HepG2 (cell line): ENCODE results near the gene CBX2. TPM values are rescaled to one million over a fixed set of nuclear protein-coding genes. Genes with fewer than 3 reads are reported as not detected.

ENCODE experiments used
- GATAD1 ChIP-seq: IDR thresholded peaks from 2 replicates; pipeline ENCODE4 v1.6.1; 2016; ENCODE audit warnings: missing genetic modification reagents, missing compliant biosample characterization
- GFI1 ChIP-seq: sonication (generic); formaldehyde crosslinking; IDR thresholded peaks from 2 replicates; pipeline ENCODE4 v1.5.0; 2020; ENCODE audit warnings: missing genetic modification reagents, mild to moderate bottlenecking, borderline replicate concordance
- HMG20B ChIP-seq: conservative IDR thresholded peaks from 2 replicates; pipeline ENCODE4 v1.6.1; 2016; ENCODE audit warnings: missing genetic modification reagents, missing compliant biosample characterization
- HOXD1 ChIP-seq: sonication (generic); formaldehyde crosslinking; IDR thresholded peaks from 2 replicates; pipeline ENCODE4 v1.5.0; 2020; ENCODE audit warnings: missing genetic modification reagents
- KLF11 ChIP-seq: IDR thresholded peaks from 2 replicates; pipeline ENCODE4 v1.6.1; 2016; ENCODE audit warnings: missing compliant biosample characterization
- PAWR ChIP-seq: sonication (generic); formaldehyde crosslinking; IDR thresholded peaks from 2 replicates; pipeline ENCODE4 v1.4.0; 2020; ENCODE audit warnings: missing genetic modification reagents, mild to moderate bottlenecking, borderline replicate concordance
- SP140L ChIP-seq: sonication (generic); formaldehyde crosslinking; IDR thresholded peaks from 2 replicates; pipeline ENCODE4 v1.4.0; 2020; ENCODE audit warnings: missing genetic modification reagents, borderline replicate concordance
- STAT5B ChIP-seq: sonication (generic); formaldehyde crosslinking; IDR thresholded peaks from 2 replicates; pipeline ENCODE4 v1.4.0; 2020; ENCODE audit warnings: missing genetic modification reagents
- TBP ChIP-seq: sonication (generic); formaldehyde crosslinking; IDR thresholded peaks from 2 replicates; pipeline ENCODE4 v1.5.0; 2020; ENCODE audit warnings: missing genetic modification reagents
- THYN1 ChIP-seq: sonication (generic); formaldehyde crosslinking; IDR thresholded peaks from 2 replicates; pipeline ENCODE4 v1.8.1; 2023; ENCODE audit warnings: low read depth, mild to moderate bottlenecking, moderate library complexity, missing genetic modification reagents, borderline replicate concordance
- ZFY ChIP-seq: sonication (generic); formaldehyde crosslinking; IDR thresholded peaks from 2 replicates; pipeline ENCODE4 v1.4.0; 2020; ENCODE audit warnings: missing genetic modification reagents
- ZNF501 ChIP-seq: sonication (generic); formaldehyde crosslinking; IDR thresholded peaks from 2 replicates; pipeline ENCODE4 v1.5.1; 2020; ENCODE audit warnings: mild to moderate bottlenecking, moderate library complexity, missing genetic modification reagents
- ZNF564 ChIP-seq: sonication (generic); formaldehyde crosslinking; IDR thresholded peaks from 2 replicates; pipeline ENCODE4 v1.8.1; 2023; ENCODE audit warnings: mild to moderate bottlenecking, missing genetic modification reagents
- ZNF619 ChIP-seq: sonication (generic); formaldehyde crosslinking; IDR thresholded peaks from 2 replicates; pipeline ENCODE4 v1.4.0; 2020; ENCODE audit warnings: mild to moderate bottlenecking, missing genetic modification reagents
- ZNF768 ChIP-seq: sonication (generic); formaldehyde crosslinking; IDR thresholded peaks from 2 replicates; pipeline ENCODE4 v1.4.0; 2020; ENCODE audit warnings: missing genetic modification reagents
- ZNF788 ChIP-seq: sonication (generic); formaldehyde crosslinking; IDR thresholded peaks from 2 replicates; pipeline ENCODE4 v1.5.0; 2020; ENCODE audit warnings: mild to moderate bottlenecking, missing genetic modification reagents, borderline replicate concordance
- polyA plus RNA-seq, 8 experiments: library from polyadenylated mRNA; depleted of rRNA in 3 of 8; stranded (reverse) in 7 of 8; unstranded in 1 of 8; fragments of >200 nt; fragmentation: Illumina TruSeq in 4 of 8; extraction: Trizol in 4 of 8; gene quantifications; 2 replicates each; pipeline versions ENCODE4 v1.2.1 to v1.2.3, GENCODE V29; 2011 to 2016; ENCODE audit warnings: low read depth in 4 of 8, missing spikeins in 1 of 8, mixed read lengths in 1 of 8; ENCODE audit not compliant: insufficient read depth in 1 of 8
- total RNA-seq, 5 experiments: library from RNA; depleted of rRNA; stranded (reverse); fragments of >200 nt; fragmentation: Illumina TruSeq; extraction: Trizol; gene quantifications; 2 replicates each; pipeline ENCODE4 v1.2.3, GENCODE V29; 2016; ENCODE audit warnings: low read depth in 1 of 5
- TF ChIP-seq, protein P1 (sequence below): IDR thresholded peaks from 2 replicates; pipeline ENCODE4 v1.6.1; 2016; ENCODE audit warnings: low read depth, control low read depth
- TF ChIP-seq, protein P2 (sequence below): sonication (generic); formaldehyde crosslinking; IDR thresholded peaks from 2 replicates; pipeline ENCODE4 v1.4.0; 2020; ENCODE audit warnings: mild to moderate bottlenecking, missing genetic modification reagents
- TF ChIP-seq, protein P3 (sequence below): IDR thresholded peaks from 2 replicates; pipeline ENCODE4 v1.6.1; 2016; ENCODE audit warnings: missing genetic modification reagents, missing compliant biosample characterization
- TF ChIP-seq, protein P4 (sequence below): sonication (generic); formaldehyde crosslinking; IDR thresholded peaks from 2 replicates; pipeline ENCODE4 v1.8.0; 2022; ENCODE audit warnings: mild to moderate bottlenecking, missing genetic modification reagents, moderate library complexity
- TF ChIP-seq, protein P5 (sequence below): sonication (generic); formaldehyde crosslinking; IDR thresholded peaks from 2 replicates; pipeline ENCODE4 v1.8.0; 2022; ENCODE audit warnings: missing genetic modification reagents, mild to moderate bottlenecking, moderate library complexity, borderline replicate concordance
- TF ChIP-seq, protein P6 (sequence below): sonication (generic); formaldehyde crosslinking; IDR thresholded peaks from 2 replicates; pipeline ENCODE4 v1.4.0; 2020; ENCODE audit warnings: mild to moderate bottlenecking, missing genetic modification reagents

The CBX2 gene
- total and polyA plus RNA-seq, 2 of the 13 experiments (the other 11 are each of a cell fraction or from before 2014, with no cell fraction given), result 14.5 to 31.1 TPM

DNA sequence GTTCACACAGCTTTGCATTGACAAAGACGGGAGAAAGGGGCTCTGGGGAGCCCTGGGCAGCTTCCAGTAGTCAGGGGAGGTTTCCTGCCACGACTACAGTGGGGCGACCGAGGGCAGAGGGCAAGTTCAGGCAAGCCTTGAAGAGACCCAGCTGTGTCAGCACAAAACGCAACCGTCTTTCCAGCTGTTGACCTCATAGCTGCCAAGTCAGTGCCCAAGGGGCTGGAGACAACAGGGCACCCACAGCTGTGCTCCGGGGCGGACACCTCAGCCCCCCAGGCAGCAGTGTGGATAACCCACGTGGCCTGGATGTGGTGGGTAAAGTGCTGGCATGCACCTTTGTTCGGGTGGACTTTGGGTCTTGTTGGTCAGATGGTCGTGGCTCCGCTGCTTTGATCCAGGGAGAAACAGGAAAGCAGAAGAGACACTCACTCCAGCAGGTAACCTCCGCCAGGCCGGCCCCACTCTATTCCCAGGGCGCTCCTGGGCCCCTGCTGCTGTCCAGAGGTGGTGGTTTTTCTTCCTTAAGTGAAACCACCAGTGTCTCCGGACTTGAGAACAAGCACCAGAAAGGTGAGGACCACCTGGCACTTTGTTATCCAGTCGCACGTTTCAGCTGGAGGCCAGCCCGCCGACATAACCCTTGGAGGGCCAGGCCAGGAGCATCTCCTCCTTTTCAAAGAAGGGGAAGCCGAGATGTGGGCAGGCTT is 17.6 kb upstream of the CBX2 start (continued):
- TF ChIP-seq, protein P1, sequence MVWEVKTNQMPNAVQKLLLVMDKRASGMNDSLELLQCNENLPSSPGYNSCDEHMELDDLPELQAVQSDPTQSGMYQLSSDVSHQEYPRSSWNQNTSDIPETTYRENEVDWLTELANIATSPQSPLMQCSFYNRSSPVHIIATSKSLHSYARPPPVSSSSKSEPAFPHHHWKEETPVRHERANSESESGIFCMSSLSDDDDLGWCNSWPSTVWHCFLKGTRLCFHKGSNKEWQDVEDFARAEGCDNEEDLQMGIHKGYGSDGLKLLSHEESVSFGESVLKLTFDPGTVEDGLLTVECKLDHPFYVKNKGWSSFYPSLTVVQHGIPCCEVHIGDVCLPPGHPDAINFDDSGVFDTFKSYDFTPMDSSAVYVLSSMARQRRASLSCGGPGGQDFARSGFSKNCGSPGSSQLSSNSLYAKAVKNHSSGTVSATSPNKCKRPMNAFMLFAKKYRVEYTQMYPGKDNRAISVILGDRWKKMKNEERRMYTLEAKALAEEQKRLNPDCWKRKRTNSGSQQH (CRISPR knock-in tag), result peak; percentile 93; the same call in 1 of the 2 replicates
- TF ChIP-seq ZNF619 (CRISPR knock-in tag) (0 out of 2 replicates have a peak, but pooled peaks have one; percentile 93), TBP (CRISPR knock-in tag) (no peak), ZNF564 (CRISPR knock-in tag) (peak; percentile 77; the same call in 1 of the 2 replicates), ZFY (CRISPR knock-in tag) (peak; percentile 71), PAWR (no peak), KLF11 (0 out of 2 replicates have a peak, but pooled peaks have one; percentile 44), ZNF501 (peak; percentile 98), ZNF788 (CRISPR knock-in tag) (peak; percentile 95), GATAD1 (CRISPR knock-in tag) (peak; percentile 71; the same call in 1 of the 2 replicates), GFI1 (peak; percentile 72; the same call in 1 of the 2 replicates), HOXD1 (peak; percentile 69; the same call in 1 of the 2 replicates), SP140L (CRISPR knock-in tag) (no peak), THYN1 (no peak), ZNF768 (CRISPR knock-in tag) (peak; percentile 51; the same call in 1 of the 2 replicates), HMG20B (CRISPR knock-in tag) (peak; percentile 26; the same call in 1 of the 2 replicates), STAT5B (no peak)
- TF ChIP-seq, protein P2, sequence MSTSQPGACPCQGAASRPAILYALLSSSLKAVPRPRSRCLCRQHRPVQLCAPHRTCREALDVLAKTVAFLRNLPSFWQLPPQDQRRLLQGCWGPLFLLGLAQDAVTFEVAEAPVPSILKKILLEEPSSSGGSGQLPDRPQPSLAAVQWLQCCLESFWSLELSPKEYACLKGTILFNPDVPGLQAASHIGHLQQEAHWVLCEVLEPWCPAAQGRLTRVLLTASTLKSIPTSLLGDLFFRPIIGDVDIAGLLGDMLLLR, result 0 out of 2 replicates have a peak, but pooled peaks have one; percentile 63
- TF ChIP-seq, protein P3, sequence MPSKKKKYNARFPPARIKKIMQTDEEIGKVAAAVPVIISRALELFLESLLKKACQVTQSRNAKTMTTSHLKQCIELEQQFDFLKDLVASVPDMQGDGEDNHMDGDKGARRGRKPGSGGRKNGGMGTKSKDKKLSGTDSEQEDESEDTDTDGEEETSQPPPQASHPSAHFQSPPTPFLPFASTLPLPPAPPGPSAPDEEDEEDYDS, result peak; percentile 71
- TF ChIP-seq, protein P4, sequence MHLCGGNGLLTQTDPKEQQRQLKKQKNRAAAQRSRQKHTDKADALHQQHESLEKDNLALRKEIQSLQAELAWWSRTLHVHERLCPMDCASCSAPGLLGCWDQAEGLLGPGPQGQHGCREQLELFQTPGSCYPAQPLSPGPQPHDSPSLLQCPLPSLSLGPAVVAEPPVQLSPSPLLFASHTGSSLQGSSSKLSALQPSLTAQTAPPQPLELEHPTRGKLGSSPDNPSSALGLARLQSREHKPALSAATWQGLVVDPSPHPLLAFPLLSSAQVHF, result peak; percentile 77; the same call in 1 of the 2 replicates
- TF ChIP-seq, protein P5, sequence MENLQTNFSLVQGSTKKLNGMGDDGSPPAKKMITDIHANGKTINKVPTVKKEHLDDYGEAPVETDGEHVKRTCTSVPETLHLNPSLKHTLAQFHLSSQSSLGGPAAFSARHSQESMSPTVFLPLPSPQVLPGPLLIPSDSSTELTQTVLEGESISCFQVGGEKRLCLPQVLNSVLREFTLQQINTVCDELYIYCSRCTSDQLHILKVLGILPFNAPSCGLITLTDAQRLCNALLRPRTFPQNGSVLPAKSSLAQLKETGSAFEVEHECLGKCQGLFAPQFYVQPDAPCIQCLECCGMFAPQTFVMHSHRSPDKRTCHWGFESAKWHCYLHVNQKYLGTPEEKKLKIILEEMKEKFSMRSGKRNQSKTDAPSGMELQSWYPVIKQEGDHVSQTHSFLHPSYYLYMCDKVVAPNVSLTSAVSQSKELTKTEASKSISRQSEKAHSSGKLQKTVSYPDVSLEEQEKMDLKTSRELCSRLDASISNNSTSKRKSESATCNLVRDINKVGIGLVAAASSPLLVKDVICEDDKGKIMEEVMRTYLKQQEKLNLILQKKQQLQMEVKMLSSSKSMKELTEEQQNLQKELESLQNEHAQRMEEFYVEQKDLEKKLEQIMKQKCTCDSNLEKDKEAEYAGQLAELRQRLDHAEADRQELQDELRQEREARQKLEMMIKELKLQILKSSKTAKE (CRISPR knock-in tag), result peak; percentile 74
- TF ChIP-seq, protein P6, sequence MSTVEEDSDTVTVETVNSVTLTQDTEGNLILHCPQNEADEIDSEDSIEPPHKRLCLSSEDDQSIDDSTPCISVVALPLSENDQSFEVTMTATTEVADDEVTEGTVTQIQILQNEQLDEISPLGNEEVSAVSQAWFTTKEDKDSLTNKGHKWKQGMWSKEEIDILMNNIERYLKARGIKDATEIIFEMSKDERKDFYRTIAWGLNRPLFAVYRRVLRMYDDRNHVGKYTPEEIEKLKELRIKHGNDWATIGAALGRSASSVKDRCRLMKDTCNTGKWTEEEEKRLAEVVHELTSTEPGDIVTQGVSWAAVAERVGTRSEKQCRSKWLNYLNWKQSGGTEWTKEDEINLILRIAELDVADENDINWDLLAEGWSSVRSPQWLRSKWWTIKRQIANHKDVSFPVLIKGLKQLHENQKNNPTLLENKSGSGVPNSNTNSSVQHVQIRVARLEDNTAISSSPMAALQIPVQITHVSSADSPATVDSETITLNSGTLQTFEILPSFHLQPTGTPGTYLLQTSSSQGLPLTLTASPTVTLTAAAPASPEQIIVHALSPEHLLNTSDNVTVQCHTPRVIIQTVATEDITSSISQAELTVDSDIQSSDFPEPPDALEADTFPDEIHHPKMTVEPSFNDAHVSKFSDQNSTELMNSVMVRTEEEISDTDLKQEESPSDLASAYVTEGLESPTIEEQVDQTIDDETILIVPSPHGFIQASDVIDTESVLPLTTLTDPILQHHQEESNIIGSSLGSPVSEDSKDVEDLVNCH (CRISPR knock-in tag), result peak; percentile 62; the same call in 1 of the 2 replicates
